ENCODE measurements around the gene CCDC81. TPM values are rescaled to one million over a fixed set of nuclear protein-coding genes. Genes with fewer than 3 reads are reported as not detected.

CCDC81 gene
- total and polyA plus RNA-seq, 2 of the 13 experiments (the other 11 are each of a cell fraction or from before 2014, with no cell fraction given) = 0.15 to 0.22 TPM

DNA sequence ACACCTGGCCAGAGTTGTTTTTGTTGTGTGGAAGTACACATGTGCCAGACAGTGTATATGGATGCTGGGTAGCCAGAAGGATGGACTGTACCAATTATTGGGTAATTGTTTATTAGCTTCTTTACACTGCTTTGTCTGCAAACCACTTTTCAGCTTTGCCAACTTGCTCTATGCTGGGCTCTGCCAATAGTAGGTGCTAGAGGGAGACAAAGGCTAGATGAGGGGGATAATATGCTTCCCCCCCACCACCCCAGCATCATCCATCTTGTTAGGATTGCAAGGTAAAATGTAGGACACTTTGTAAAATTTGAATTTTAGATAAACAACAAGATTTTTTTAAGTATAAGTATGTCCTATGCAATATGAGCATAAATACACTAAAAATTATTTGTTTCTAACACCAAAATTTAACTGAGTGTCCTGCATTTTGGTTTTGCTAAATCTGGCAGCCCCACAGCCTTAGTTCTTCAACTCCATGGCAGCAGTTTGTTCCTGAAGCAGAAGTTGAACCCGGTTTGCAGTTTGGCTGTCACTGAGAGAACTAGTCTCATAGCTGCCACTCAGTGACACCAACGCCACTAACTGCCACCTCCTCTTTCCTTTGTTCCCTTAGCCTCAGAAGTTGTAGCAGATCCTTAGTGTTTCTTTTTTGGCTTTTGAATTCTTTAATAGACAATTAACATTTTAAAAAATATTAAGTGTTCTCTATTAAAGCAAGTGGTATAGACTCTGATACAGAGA lies 78.8 kb downstream of the CCDC81 start:
- ChIA-PET CTCF (ENCODE audit: low intra/inter-chr PET ratio, low total read pairs) (no interaction called here), POLR2A (no interaction called here)
- no peak overlapping the region for H3K9ac ChIP-seq (ENCODE audit: insufficient read depth, low read depth, low read length)
- FAIRE-seq (no peak), DNase-seq (ENCODE audit: low spot score) (no peak), ATAC-seq (no peak)
- H2AFZ ChIP-seq (ENCODE audit: low read length) = no peak overlapping the region
- no peak overlapping the region for H3K4me3 ChIP-seq (replicated peaks in 1 of 3; ENCODE audit: insufficient read depth in 1 of 3, low read depth in 2 of 3, low read length in 3 of 3)
- no peaks in the 10 kb centered on the region; a peak in 1 of 5 replicates for H3K27me3 ChIP-seq (ENCODE audit: control insufficient read depth in 1 of 2, insufficient read depth in 2 of 2, low read length in 2 of 2)
- H3K27ac ChIP-seq (ENCODE audit: extremely low read length, insufficient read depth, low read length) = no peak overlapping the region
- no peaks in the 10 kb centered on the region for H3K9me3 ChIP-seq (ENCODE audit: low read length)
- in situ Hi-C loops (cut with HindIII; ENCODE audit: extremely low pct_ligation_motif_present, low pct_unique_long_range_greater_than_20kb) (no loop called here), intact Hi-C loops (cut with micrococcal nuclease; ENCODE audit: unreplicated experiment) (no loop called here)
- no TSS peak for BruUV-seq (replicated peaks)
- no peaks in the 10 kb centered on the region for H3K79me2 ChIP-seq (ENCODE audit: insufficient read depth, low read length)
- 20% methylated on average over 2 of the region's 2 CpGs for WGBS (ENCODE audit: low lambda C conversion rate)
- H3K4me2 ChIP-seq (ENCODE audit: low read depth, low read length) = no peak overlapping the region
- TF ChIP-seq NONO (IDR thresholded peaks at IDR 0.05) (no peak), NONO (CRISPR knock-in tag; conservative IDR thresholded peaks at IDR 0.05) (no peak)
- H3K36me3 ChIP-seq (replicated peaks in 1 of 2; ENCODE audit: control insufficient read depth in 1 of 2, insufficient read depth in 2 of 2, low read length in 2 of 2) = no peaks in the 10 kb centered on the region
- H3K4me1 ChIP-seq (ENCODE audit: insufficient read depth, low read length) = no peaks in the 10 kb centered on the region
- no peaks in the 10 kb centered on the region for H4K20me1 ChIP-seq (ENCODE audit: insufficient read depth, low read length)

- in situ Hi-C loops (cut with HindIII; ENCODE audit: extremely low pct_ligation_motif_present, low pct_unique_long_range_greater_than_20kb) = loop anchor here (5.0 kb wide), 2 partner anchors 116 to 361 kb away; no protein-coding TSS in a partner anchor
- 2% methylated on average over 9 of the region's 9 CpGs for WGBS (ENCODE audit: low lambda C conversion rate)
- no peaks in the 10 kb centered on the region for H3K27me3 ChIP-seq (ENCODE audit: control insufficient read depth in 1 of 2, insufficient read depth in 2 of 2, low read length in 2 of 2)
- no peaks in the 10 kb centered on the region for H3K36me3 ChIP-seq (replicated peaks in 1 of 2; ENCODE audit: control insufficient read depth in 1 of 2, insufficient read depth in 2 of 2, low read length in 2 of 2)
- H4K20me1 ChIP-seq (ENCODE audit: insufficient read depth, low read length) = no peaks in the 10 kb centered on the region
- peak; percentile 96 for ATAC-seq
- peak; percentile 66 for DNase-seq (ENCODE audit: low spot score)
- no peak overlapping the region for H3K4me3 ChIP-seq (replicated peaks in 1 of 3; ENCODE audit: insufficient read depth in 1 of 3, low read depth in 2 of 3, low read length in 3 of 3)
- intact Hi-C loops (cut with micrococcal nuclease; ENCODE audit: unreplicated experiment) = loop anchor here (1.0 to 5.0 kb wide), 4 partner anchors 115 to 362 kb away; partner anchors contain the start of gene PRSS23
- H3K4me2 ChIP-seq (ENCODE audit: low read depth, low read length) = no peak overlapping the region
- H3K4me1 ChIP-seq (ENCODE audit: insufficient read depth, low read length) = no peaks in the 10 kb centered on the region
- peak; percentile 63 for FAIRE-seq
- H3K27ac ChIP-seq (ENCODE audit: extremely low read length, insufficient read depth, low read length) = no peak overlapping the region
- no peaks in the 10 kb centered on the region for H3K79me2 ChIP-seq (ENCODE audit: insufficient read depth, low read length)
- no peak overlapping the region for H3K9ac ChIP-seq (ENCODE audit: insufficient read depth, low read depth, low read length)
- CTCF ChIA-PET (ENCODE audit: low intra/inter-chr PET ratio, low total read pairs) = interaction anchor here (0.7 to 3.4 kb wide), 6 partner anchors 14 to 463 kb away, joined by 3 to 48 read pairs (median 18); no protein-coding TSS in a partner anchor
- no TSS peak for BruUV-seq (replicated peaks)
- POLR2A ChIA-PET = interaction anchor here (1.4 kb wide), 1 partner anchor 20 kb away, joined by 4 read pairs; no protein-coding TSS in a partner anchor
- no peaks in the 10 kb centered on the region for H3K9me3 ChIP-seq (ENCODE audit: low read length)
- H2AFZ ChIP-seq (ENCODE audit: low read length) = no peak overlapping the region
- TF ChIP-seq ZBTB21 (CRISPR knock-in tag; IDR thresholded peaks at IDR 0.05) (no peak), ZNF563 (CRISPR knock-in tag; IDR thresholded peaks at IDR 0.05) (no peak), POLR2AphosphoS2 (IDR thresholded peaks at IDR 0.05; ENCODE audit: low read depth, low read length) (no peak), FLYWCH1 (CRISPR knock-in tag; IDR thresholded peaks at IDR 0.05) (no peak), HIVEP1 (CRISPR knock-in tag; IDR thresholded peaks at IDR 0.05) (no peak), HHEX (CRISPR knock-in tag; IDR thresholded peaks at IDR 0.05) (no peak), BRD4 (CRISPR knock-in tag; IDR thresholded peaks at IDR 0.05) (no peak)
- TF ChIP-seq, protein P1, sequence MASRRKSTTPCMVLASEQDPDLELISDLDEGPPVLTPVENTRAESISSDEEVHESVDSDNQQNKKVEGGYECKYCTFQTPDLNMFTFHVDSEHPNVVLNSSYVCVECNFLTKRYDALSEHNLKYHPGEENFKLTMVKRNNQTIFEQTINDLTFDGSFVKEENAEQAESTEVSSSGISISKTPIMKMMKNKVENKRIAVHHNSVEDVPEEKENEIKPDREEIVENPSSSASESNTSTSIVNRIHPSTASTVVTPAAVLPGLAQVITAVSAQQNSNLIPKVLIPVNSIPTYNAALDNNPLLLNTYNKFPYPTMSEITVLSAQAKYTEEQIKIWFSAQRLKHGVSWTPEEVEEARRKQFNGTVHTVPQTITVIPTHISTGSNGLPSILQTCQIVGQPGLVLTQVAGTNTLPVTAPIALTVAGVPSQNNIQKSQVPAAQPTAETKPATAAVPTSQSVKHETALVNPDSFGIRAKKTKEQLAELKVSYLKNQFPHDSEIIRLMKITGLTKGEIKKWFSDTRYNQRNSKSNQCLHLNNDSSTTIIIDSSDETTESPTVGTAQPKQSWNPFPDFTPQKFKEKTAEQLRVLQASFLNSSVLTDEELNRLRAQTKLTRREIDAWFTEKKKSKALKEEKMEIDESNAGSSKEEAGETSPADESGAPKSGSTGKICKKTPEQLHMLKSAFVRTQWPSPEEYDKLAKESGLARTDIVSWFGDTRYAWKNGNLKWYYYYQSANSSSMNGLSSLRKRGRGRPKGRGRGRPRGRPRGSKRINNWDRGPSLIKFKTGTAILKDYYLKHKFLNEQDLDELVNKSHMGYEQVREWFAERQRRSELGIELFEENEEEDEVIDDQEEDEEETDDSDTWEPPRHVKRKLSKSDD (CRISPR knock-in tag; IDR thresholded peaks at IDR 0.05; ENCODE audit: low read depth) = no peak
- TF ChIP-seq, protein P2, sequence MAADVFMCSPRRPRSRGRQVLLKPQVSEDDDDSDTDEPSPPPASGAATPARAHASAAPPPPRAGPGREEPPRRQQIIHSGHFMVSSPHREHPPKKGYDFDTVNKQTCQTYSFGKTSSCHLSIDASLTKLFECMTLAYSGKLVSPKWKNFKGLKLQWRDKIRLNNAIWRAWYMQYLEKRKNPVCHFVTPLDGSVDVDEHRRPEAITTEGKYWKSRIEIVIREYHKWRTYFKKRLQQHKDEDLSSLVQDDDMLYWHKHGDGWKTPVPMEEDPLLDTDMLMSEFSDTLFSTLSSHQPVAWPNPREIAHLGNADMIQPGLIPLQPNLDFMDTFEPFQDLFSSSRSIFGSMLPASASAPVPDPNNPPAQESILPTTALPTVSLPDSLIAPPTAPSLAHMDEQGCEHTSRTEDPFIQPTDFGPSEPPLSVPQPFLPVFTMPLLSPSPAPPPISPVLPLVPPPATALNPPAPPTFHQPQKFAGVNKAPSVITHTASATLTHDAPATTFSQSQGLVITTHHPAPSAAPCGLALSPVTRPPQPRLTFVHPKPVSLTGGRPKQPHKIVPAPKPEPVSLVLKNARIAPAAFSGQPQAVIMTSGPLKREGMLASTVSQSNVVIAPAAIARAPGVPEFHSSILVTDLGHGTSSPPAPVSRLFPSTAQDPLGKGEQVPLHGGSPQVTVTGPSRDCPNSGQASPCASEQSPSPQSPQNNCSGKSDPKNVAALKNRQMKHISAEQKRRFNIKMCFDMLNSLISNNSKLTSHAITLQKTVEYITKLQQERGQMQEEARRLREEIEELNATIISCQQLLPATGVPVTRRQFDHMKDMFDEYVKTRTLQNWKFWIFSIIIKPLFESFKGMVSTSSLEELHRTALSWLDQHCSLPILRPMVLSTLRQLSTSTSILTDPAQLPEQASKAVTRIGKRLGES (CRISPR knock-in tag; IDR thresholded peaks at IDR 0.05; ENCODE audit: borderline replicate concordance) = no peak
Measured at GRCh38 chr11:86456075-86456939, 81.6 kb downstream of the CCDC81 start.
